Fibroblast of lung (primary cell): ENCODE results near the gene COL5A3.

Experiments used
- EZH2 ChIP-seq: IDR thresholded peaks from 2 replicates; pipeline ENCODE4 v1.5.1; 2012; ENCODE audit warnings: low read length, control low read depth, mild to moderate bottlenecking; ENCODE audit errors: missing control alignments
- TF ChIP-seq, protein P1 (sequence below), 2 donors: IDR thresholded peaks in 1 of 2; conservative IDR thresholded peaks in 1 of 2; 1 replicate in 1 of 2; 2 replicates in 1 of 2; pipeline ENCODE4 v1.5.1; 2011 to 2012; ENCODE audit warnings: low read length in 2 of 2, control low read depth in 1 of 2, inconsistent platforms in 1 of 2, low read depth in 1 of 2, mild to moderate bottlenecking in 1 of 2

- TF ChIP-seq, protein P1, sequence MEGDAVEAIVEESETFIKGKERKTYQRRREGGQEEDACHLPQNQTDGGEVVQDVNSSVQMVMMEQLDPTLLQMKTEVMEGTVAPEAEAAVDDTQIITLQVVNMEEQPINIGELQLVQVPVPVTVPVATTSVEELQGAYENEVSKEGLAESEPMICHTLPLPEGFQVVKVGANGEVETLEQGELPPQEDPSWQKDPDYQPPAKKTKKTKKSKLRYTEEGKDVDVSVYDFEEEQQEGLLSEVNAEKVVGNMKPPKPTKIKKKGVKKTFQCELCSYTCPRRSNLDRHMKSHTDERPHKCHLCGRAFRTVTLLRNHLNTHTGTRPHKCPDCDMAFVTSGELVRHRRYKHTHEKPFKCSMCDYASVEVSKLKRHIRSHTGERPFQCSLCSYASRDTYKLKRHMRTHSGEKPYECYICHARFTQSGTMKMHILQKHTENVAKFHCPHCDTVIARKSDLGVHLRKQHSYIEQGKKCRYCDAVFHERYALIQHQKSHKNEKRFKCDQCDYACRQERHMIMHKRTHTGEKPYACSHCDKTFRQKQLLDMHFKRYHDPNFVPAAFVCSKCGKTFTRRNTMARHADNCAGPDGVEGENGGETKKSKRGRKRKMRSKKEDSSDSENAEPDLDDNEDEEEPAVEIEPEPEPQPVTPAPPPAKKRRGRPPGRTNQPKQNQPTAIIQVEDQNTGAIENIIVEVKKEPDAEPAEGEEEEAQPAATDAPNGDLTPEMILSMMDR (conservative IDR thresholded peaks at IDR 0.05 in 1 of 2, IDR thresholded peaks at IDR 0.05 in 1 of 2; ENCODE audit: low read depth in 1 of 2, low read length in 2 of 2) = no peak
- TF ChIP-seq EZH2 = no peak
These were observed 39.0 kb downstream of the COL5A3 start for GRCh38 chr19:9971166-9971897.
